ENCODE data around the gene KHDC4. TPM values are rescaled to one million over a fixed set of nuclear protein-coding genes. Genes with fewer than 3 reads are reported as not detected.

Gene KHDC4
- total and polyA plus RNA-seq, 10 of the 15 experiments (the other 5 are each of a cell fraction or from before 2014, with no cell fraction given): 11.7 to 109 (median 41.9) TPM

DNA sequence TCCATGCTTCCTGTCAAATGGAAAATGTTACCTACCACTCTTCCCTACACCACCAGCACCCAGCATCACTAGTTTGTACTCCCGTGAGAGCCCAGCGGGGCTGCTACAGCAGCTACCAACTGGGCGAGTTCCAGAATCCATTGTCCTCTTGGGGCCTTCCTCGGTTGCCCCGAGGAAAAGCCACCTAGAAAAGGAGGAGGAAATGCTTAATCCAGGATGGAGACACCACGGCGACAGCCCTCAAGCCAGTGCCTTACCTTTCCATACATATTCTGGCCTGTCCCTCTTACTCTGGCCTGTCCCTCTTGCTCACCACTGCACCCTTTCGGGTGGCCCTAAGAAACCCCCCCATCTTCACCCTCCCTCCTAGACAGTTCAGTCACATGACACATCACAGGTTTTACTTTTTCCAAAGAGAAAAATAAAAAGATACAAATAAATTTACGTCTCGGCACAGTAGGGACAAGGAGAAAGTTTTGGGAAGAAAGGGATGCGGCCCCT lies 23.5 kb downstream of the KHDC4 start (continued):
- TF ChIP-seq BACH1 (IDR thresholded peaks at IDR 0.05; ENCODE audit: borderline replicate concordance) (0 out of 2 replicates have a peak, but pooled peaks have one; percentile 18), LARP7 (IDR thresholded peaks at IDR 0.05) (no peak), BMI1 (IDR thresholded peaks at IDR 0.05; ENCODE audit: borderline replicate concordance) (no peak), ASH2L (IDR thresholded peaks at IDR 0.05; ENCODE audit: borderline replicate concordance, low read depth) (no peak), ZSCAN29 (IDR thresholded peaks at IDR 0.05) (no peak), NR2C2 (IDR thresholded peaks at IDR 0.05; ENCODE audit: borderline replicate concordance, control insufficient read depth, insufficient read length, low read depth) (no peak), POLR2AphosphoS2 (IDR thresholded peaks at IDR 0.05; ENCODE audit: low read depth, low read length) (no peak), USF1 (IDR thresholded peaks at IDR 0.05; ENCODE audit: borderline replicate concordance, extremely low read length, insufficient read depth, low read depth, low read length) (no peak), CEBPB (IDR thresholded peaks at IDR 0.05; ENCODE audit: borderline replicate concordance in 1 of 2, low read depth in 2 of 2, low read length in 2 of 2) (no peak)

GRCh38 chr1:155909894-155910293 lies 24.3 kb downstream of the KHDC4 start:
- Histone ChIP-seq H3K36me3 (ENCODE audit: control insufficient read depth in 2 of 2, insufficient read depth in 2 of 2, low read length in 1 of 2) (peaks cover 5 to 26% of the 10 kb centered on the region in 2 experiments), H3K4me2 (ENCODE audit: control insufficient read depth, insufficient read depth) (no peak overlapping the region), H3K27ac (ENCODE audit: control insufficient read depth, insufficient read depth) (no peak overlapping the region), H4K20me1 (ENCODE audit: control insufficient read depth, insufficient read depth) (no peaks in the 10 kb centered on the region), H3K4me1 (ENCODE audit: control insufficient read depth, insufficient read depth, low read length) (peaks cover 3% of the 10 kb centered on the region; the same call in 1 of the 2 replicates), H3K79me2 (ENCODE audit: control insufficient read depth, insufficient read depth, low read length) (peaks cover 14% of the 10 kb centered on the region), H3K27me3 (replicated peaks in 1 of 2; ENCODE audit: control insufficient read depth in 2 of 2, insufficient read depth in 2 of 2, low read length in 1 of 2) (no peaks in the 10 kb centered on the region), H3K4me3 (0 out of 2 replicates have a peak overlapping the region, but pooled peaks have one; percentile 78), H3K9me3 (replicated peaks; ENCODE audit: control insufficient read depth, insufficient read depth, low read length) (no peaks in the 10 kb centered on the region), H3K9ac (ENCODE audit: control insufficient read depth, insufficient read depth, low read length) (no peak overlapping the region), H2AFZ (ENCODE audit: control insufficient read depth, low read depth, low read length) (no peak overlapping the region)
- DNase-seq (ENCODE audit: low read depth, low spot score) (no peak), FAIRE-seq (no peak), ATAC-seq (no peak)
- ChIA-PET CTCF (interaction anchor here (0.6 kb wide), 1 partner anchor 28 kb away, joined by 3 read pairs; no protein-coding TSS in a partner anchor), POLR2A (interaction anchor here (0.5 to 1.9 kb wide), 3 partner anchors 11 to 50 kb away, joined by 3 to 9 read pairs (median 4); partner anchors contain the start of gene SYT11), RAD21 (ENCODE audit: unreplicated experiment) (interaction anchor here (0.7 to 1.1 kb wide), 3 partner anchors 22 to 142 kb away, joined by 3 to 4 read pairs (median 3); no protein-coding TSS in a partner anchor), SMC1A (ENCODE audit: uncharacterized antibody, unreplicated experiment) (interaction anchor here (0.6 to 1.7 kb wide), 4 partner anchors 9 to 98 kb away, joined by 3 to 5 read pairs (median 3); no protein-coding TSS in a partner anchor)
- BruUV-seq (replicated peaks): no TSS peak
- TF ChIP-seq, protein P1, sequence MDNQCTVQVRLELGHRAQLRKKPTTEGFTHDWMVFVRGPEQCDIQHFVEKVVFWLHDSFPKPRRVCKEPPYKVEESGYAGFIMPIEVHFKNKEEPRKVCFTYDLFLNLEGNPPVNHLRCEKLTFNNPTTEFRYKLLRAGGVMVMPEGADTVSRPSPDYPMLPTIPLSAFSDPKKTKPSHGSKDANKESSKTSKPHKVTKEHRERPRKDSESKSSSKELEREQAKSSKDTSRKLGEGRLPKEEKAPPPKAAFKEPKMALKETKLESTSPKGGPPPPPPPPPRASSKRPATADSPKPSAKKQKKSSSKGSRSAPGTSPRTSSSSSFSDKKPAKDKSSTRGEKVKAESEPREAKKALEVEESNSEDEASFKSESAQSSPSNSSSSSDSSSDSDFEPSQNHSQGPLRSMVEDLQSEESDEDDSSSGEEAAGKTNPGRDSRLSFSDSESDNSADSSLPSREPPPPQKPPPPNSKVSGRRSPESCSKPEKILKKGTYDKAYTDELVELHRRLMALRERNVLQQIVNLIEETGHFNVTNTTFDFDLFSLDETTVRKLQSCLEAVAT (IDR thresholded peaks at IDR 0.05): 0 out of 2 replicates have a peak, but pooled peaks have one; percentile 12
- no peak for TF ChIP-seq NR2F1 (conservative IDR thresholded peaks at IDR 0.05)
- TF ChIP-seq CBFB (IDR thresholded peaks at IDR 0.05; ENCODE audit: low read depth): no peak
- intact Hi-C loops (cut with micrococcal nuclease; ENCODE audit: unreplicated experiment) (loop anchor here (2.0 kb wide), 1 partner anchor 51 kb away; the partner anchor contains the start of gene SYT11), in situ Hi-C loops (cut with MboI) (no loop called here)
- WGBS (ENCODE audit: insufficient coverage, insufficient replicate concordance, low lambda C conversion rate, missing lambda C conversion rate): 73% methylated on average over 4 of the region's 4 CpGs
